Measurements from ENCODE around the gene FRMD4A.
A peak's percentile ranks its signal among the peaks of the same experiment; 100 is the strongest.
"Not testable (repeated sequence)": the region's sequence is repeated elsewhere in the genome, so short reads cannot be mapped to it uniquely, and the experiment has no call there.

Gene FRMD4A

GRCh38 chr10:13801907-13802288 is 528.8 kb downstream of the FRMD4A start:
- DNase-seq: no peak

GRCh38 chr10:13801156-13801906 is 529.4 kb downstream of the FRMD4A start:
- DNase-seq: no peak

- no peak for DNase-seq
Measured at GRCh38 chr10:13797164-13797563, 533.6 kb downstream of the FRMD4A start.

DNA sequence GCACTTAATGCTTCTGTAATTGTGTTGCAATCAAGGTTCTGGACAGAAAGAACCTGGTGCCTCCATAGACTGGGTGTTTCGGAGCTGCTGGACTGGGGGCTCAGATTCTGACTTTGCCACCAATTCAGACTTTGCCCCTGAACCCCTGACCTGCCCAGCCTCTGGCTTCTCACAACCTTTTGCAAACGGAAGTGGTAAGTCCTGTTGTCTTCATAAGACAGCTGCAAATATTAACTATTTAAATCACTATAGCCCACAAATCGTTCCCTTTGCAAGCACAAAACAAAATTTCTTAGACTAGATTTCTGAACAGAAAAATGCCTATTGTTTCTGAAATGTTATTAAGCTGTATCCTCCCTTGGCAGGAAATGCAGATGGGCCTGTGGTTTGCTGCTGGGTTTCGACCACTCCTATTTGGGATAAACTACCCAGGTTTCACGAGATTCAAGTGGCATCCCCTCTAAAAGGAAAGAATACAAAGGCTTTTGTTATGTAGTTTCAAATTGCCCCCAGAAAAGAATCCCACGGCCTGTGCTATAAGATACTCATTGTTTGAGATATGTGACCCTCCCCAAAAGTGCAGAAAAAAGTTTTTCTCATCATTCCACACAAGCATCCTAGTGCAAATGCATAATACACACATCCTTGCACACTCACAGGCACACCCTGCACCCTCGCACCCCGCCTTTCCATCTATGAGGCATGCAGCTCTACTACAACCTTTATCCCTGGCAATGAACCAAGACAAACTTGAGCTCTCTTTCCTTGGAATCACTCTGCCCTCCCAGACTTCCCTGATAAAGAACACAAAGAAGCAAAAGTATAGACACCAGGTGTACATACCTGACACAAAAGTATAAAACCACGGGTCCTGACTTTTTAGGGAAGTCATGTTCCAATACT is 534.8 kb downstream of the FRMD4A start:
- no peak for DNase-seq

DNA sequence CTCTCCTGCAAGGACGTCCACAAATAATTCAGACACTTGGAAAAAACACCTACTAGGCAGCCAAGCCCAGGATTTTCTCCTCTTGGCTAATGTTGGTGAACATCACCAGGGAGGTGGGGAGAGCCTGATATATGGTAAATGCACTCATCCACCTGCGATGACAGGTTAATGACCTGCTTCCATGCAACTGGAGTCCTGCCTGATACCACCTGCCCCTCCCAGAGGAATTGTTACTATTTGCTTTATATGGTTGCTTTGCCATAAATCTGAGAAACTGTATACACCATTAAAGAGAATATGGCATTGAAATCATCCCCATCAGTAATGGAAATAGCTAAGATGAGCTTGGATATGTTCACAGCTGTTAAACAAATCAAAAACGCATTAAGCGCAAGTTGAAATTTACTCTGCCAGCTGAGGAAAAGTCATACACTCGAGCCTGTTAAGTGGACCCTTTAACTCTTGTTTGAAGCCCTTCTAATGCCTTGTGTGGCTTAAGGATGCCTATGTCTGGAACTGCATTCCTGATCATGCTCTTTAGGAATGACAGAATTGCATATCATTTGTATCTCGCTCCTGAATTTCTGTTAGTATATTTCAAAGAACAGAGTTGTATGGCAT is 535.6 kb downstream of the FRMD4A start:
- no peak for DNase-seq

DNA sequence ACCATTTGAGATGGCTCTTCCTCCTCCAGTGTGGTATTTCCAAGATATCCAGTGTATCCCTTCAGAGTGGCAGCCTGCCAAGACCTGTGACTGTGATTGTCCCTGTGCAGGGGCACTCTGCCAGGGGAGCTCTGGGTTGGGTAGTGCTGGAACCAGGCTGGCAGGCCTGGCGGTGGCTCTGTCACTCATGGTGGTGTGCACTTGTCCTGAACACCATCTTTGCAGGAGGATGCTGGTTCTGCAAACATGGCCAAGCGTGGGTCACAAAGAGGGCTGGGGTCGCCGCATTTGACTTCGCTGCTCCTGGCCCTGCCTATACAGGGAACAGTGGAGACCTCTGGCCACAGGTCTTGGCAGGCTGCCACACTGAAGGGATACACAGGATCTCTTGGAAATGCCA is 538.7 kb downstream of the FRMD4A start:
- no peak for DNase-seq

GRCh38 chr10:13791483-13791882 is 539.2 kb downstream of the FRMD4A start:
- peak; percentile 5 for DNase-seq

DNA sequence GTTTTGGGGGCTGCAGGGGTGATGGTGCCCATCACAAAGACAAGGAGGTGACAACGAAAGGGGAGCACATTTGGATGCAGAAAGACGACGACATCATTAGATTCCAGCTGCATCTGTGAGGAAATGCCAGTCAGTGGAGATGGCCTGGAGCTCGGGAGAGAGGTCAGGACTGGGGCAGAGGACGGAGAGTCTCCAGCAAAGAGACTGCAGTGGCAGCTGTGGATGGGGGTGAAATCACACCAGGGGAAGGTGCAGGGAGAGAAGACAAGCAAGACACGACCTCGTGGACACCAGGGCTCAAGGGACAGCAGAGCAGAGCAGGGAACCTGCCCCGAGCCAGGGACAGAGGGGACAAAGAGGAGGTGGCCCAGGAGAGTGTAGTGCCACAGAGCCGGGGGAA is 540.5 kb downstream of the FRMD4A start:
- DNase-seq: no peak

DNA sequence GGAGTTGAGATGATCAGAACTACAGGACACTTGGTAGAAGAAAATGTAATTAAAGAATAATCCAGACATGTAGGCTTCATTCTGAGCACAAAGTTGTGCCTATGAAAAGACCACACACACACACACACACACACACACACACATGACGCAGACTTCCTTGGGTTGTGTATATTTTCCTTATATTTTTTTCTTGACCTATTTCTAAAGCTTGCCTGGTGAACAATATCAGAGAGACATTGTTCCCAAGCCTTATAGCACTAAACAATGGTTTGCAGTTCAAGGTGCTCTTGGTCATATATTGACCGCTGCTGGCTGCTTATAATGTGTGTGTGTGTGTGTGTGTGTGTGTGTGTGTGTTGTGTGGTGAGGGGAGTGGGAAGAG is 541.3 kb downstream of the FRMD4A start:
- no peak for DNase-seq

DNA sequence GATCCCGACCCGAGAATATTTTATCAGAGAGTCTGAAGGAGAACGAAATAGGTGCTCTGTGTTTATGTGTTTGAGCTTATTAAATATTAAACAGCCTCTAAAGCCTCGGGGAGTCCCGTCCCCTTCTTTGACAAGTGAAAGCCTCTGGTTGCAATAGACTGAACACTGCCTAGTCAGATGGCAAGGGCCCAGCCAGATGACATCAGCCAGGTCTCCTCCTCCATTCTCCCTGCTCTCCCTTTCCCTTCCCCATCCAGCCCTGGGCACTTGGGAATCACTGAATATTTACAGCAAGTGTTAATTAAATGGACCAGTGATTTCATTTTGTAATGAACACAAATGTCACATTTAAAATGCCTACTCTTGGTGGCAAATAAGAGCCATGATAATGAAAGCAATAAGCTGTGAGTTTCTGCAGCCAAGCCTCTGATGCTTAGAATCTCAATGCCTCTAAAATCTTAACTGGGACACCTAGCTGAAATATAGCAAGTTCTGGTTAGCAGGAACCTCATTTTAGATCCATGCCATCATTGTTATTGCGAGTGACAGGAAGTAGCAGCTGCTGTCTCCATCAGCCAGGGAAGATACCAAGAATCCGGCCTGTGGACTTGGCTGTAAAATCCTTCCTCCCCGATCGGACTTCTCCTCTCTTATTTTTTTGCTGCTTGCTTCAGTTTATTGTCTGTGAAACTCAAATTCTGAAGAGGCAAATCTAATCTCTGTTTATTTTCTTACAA is 541.8 kb downstream of the FRMD4A start:
- peak; percentile 27 for DNase-seq

- DNase-seq: no peak
Measured at GRCh38 chr10:13788320-13788600, 542.5 kb downstream of the FRMD4A start.

DNA sequence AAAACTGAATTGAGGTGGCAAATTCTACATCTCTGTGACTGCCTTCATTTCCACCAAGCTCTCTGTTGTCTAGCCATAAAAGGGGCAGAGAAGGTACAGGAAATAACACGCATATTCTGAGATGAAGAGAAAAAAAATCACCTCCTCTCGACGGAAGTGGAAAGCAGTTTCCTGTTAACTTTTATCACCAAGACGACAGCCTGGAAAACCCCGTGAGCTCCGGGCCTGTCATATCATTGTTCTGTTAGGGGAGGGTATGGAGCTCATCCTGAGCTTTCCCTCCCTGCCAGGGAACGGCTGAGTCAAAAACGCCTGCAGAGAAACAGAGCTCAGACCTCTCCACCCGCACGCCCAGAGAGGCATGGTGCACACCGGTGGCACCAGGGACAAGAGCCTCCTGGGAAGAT is 543.7 kb downstream of the FRMD4A start:
- DNase-seq: no peak

DNA sequence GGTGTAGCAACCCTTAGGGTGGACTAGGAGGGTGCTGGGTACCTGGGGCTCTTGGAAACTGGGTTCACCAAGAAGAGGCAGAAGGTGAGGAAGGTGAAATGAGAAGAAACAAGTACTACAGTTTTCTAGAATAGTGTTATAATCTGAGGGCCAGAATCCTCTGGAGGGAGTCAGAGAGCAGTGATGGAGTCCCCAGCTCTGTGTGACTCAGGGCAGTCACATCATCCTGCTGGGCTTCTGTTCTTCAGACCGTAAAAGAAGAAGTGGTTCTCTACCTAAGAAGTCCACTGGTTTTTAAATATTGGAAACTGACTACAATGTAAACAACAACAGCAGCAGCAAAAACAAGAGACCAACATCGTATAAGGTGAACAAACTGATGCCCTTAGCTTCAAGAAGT is 546.7 kb downstream of the FRMD4A start:
- no peak for DNase-seq

DNA sequence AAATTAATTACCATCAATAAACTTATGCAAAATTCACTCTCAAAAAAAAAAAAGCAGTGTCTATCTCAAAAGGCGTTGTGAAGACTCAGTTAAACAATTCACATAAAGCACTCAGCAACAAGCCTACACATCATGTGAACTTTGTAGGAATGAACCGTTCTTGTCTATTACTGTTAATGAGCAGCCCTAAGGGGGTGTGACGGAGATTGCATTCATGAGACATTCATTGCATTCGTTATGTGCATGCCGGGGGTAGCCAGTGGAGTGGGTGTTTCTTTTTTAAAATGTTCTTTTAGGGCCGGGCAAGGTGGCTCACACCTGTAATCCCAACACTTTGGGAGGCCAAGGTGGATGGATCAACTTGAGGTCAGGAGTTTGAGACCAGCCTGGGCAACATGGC is 551.0 kb downstream of the FRMD4A start:
- no peak for DNase-seq

- not testable (repeated sequence) for DNase-seq
Measured at GRCh38 chr10:13778693-13778960, 552.1 kb downstream of the FRMD4A start.

GRCh38 chr10:13776861-13777311 is 553.8 kb downstream of the FRMD4A start:
- DNase-seq: no peak

- no peak for DNase-seq
Measured at GRCh38 chr10:13775786-13776775, 554.6 kb downstream of the FRMD4A start.

- no peak for DNase-seq
Measured at GRCh38 chr10:13774303-13774893, 556.3 kb downstream of the FRMD4A start.

DNA sequence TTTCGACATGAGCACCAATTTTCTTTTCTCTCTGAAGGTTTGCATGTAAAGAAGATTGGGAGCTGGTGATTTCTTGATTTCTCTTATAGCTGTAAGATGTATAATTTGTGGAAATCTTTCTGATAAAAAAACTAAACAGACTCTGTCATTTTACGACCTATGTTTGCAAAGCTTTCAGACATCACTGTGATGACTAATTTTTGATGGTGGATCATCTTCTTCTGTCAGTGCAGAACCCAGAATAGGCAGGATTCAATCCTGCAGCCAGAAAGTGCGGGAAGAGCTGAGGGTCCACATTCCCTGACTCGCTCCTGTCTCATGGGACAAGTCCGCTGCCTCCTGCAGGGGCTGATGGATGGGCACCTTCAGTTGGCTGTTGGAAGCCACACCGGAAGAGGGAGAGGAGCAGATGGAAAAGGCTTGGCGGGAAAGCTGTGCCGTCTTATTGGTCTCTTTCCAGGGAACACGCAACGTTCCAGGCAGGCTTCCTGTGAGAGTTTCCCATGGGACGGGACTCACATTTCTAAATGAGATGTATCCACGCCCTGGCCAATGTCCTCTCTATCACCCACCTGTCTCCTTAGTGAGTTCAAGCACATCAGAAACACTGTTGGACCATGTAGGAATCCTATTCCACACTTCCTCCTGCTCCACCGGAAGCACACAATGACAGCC is 557.1 kb downstream of the FRMD4A start:
- DNase-seq: no peak

GRCh38 chr10:13773043-13773442 is 557.7 kb downstream of the FRMD4A start:
- no peak for DNase-seq

GRCh38 chr10:13771992-13772391 is 558.7 kb downstream of the FRMD4A start:
- DNase-seq: no peak

All from NCI-H1694 (cell line).